Right lung (tissue), 5 donors: ENCODE data around the gene SCN5A. TPM values are rescaled to one million over a fixed set of nuclear protein-coding genes. Genes with fewer than 3 reads are reported as not detected.
A peak's percentile ranks its signal among the peaks of the same experiment; 100 is the strongest.

Experiments used
- DNase-seq, 2 donors: peaks; one replicate each; pipeline ENCODE4 v3.0.0-alpha.2; 2013
- polyA plus RNA-seq, 5 donors: library from polyadenylated mRNA; unstranded; fragments of 120-200 nt; gene quantifications; one replicate each; pipeline versions ENCODE4 v1.2.1 to v1.2.3, GENCODE V29; 2013; ENCODE audit warnings: inconsistent platforms in 1 of 5, low replicate concordance in 1 of 5; ENCODE audit not compliant: insufficient read length in 5 of 5, insufficient read depth in 1 of 5

Gene SCN5A
- polyA plus RNA-seq, 5 donors = 0.52 to 1.0 (median 0.77) TPM

DNA sequence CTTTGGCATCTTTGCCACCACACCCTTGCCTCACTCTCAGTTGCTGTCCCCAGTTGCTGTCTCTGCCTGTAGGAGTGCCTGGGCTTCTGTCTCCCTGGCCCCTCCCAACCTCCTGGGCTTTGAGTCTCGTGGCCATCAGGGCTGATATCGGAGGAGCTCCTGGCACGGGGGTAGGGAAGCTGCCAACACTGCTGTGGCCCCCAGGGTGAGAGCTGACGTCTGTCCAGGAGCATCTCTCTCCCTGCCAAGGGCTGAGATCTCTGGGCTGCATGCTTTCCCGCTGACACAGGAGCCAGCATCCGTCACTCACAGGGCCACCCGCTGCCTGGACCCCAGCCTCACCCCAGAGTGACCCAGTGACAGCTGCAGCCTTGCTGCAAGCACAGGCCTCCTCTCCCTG is 105.9 kb downstream of the SCN5A start:
- no peak for DNase-seq

DNA sequence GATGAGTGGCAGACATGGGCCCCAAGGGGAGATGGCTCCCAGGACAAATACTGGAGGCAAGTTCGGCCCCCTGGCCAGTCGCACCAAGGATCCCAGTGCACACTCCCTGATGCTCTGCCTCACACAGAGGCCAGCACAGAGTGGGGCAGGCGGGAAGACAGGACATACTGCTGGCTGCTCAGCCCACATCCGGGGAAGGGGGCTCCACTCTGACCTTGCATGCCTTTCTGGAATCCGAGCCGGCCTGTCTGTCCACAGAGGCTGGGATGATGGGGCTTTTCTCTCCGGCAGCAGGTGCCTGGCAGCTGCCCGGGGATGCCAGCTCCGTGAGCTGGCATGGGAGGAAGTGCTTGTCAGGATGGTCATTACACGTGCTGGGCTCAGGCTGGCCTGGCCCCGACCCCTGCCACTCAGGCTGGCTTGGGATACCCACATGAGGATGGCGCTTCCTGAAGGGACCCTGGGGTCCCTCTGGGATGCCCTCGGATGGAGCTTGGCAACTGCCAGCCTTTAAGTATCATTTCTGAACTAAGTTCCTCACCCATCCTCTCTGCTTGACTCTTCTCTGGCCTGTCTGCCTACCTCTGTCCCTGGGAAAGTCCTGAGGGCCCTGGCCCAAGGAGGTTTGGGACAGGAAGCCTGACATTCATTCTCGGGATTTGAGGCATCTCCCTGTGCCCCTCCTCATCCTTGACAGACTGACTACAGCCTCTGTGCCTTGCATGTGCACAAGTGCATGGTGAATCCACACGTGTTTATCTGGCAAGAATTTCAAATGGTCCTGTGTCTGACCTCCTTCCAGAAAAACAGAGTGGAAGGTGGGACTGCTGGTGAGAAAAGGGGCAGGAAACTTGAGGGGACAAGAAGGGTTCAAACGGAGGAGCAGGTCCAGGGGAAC is 106.8 kb downstream of the SCN5A start:
- no peak for DNase-seq

DNA sequence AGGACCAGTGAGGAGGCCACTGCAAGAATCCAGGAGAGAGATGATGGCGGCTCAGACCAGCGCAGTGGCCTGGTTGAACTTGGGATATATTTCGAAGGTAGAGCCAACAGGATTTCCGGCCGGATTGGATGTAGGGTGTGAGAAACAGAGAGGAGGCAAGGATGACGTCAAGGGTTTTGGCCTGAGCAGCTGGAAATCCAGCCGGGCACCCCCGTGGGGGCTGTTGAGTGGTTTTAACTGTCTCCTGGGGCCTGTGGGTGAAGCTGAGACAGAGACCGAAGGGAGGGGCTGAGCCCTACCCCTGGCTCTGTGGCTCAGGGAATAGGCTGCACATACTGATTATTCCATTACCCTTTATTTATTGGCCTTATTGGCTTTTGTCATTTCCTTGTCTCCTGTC is 107.7 kb downstream of the SCN5A start:
- DNase-seq = no peak

DNA sequence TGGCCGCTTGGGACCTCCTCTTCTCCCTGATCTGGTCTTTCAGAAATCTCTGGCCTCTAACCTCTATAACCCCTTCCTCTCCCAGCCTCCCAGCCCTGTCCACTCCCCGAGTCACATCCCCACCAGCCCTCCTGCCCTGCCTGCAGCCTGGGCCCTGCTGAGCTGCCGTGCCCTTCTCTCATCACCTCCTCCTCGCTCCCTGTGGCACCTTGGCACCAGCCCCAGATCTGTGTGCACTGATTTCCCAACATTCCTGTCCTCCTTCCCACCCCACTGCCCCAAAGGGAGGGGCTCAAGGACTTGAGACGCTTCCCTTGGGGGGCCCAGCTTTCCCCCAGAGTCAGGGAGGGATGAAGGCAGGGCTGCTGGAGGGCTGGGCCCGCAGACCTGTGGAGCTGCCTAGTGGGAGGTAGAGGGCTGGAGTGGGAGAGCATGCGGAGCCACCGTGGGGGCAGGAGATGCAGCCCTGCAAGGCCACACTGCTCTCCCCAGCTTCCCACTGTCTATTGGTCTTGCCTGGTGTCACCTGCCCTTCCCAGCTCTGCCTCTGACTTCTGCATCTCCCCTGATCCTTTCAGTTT is 110.6 kb downstream of the SCN5A start:
- DNase-seq = peak in 1 of 2 donors; percentile 9

DNA sequence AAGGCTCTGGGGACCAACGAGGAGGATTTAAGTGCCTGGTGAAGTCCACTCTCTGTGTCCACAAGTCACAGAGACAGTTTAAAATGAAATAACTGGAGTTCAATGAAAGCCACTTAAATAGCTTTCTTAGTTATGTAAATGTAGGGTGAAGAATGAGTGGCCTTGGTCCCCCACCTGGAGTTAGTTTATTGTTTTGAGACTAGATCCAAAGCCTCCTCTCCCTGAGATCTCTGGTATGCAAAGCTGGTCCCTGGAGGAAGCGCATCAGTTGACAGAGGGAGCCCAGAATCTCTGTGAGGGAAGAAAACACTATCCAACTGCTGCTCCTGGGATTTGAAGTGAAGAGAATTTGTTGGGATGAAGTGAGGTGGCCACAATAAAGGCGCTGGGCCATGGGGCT is 112.8 kb downstream of the SCN5A start:
- DNase-seq = no peak

DNA sequence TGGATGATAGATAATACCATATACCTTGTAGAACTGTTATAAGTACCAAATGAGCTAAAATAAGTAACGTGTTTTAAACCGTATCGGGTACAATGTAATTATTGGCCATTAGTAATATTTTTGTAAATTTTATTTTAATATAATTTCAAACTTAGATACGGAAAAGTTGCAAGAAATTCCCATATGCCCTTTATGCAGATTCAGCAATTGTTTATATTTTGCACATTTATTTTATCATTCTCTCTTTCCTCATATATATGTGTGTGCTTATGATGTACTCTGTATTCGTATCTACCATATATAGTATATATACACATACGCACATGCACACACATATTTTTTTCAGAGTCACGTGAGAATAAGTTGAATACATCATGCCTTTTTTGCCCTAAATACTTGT is 114.9 kb downstream of the SCN5A start:
- no peak for DNase-seq

DNA sequence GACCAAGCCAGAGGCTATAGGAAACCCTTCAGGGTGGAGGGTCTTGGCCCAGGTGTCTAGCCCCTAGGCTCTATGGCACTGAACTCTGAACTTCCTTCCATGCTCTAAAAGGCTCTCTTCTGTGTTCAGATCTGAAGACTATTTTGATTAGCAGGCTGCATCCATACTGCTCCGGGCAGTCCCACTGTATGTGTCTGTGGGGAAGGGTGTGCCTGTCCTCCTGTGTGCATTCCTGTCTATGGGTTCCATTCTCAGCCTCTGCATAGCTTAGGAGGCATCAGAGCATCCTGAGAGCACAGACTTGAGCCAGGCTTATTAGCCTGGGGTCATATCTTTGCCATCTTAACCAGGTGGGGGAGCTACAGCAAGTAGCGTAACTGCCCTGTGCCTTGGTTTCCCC is 115.3 kb downstream of the SCN5A start:
- no peak for DNase-seq

DNA sequence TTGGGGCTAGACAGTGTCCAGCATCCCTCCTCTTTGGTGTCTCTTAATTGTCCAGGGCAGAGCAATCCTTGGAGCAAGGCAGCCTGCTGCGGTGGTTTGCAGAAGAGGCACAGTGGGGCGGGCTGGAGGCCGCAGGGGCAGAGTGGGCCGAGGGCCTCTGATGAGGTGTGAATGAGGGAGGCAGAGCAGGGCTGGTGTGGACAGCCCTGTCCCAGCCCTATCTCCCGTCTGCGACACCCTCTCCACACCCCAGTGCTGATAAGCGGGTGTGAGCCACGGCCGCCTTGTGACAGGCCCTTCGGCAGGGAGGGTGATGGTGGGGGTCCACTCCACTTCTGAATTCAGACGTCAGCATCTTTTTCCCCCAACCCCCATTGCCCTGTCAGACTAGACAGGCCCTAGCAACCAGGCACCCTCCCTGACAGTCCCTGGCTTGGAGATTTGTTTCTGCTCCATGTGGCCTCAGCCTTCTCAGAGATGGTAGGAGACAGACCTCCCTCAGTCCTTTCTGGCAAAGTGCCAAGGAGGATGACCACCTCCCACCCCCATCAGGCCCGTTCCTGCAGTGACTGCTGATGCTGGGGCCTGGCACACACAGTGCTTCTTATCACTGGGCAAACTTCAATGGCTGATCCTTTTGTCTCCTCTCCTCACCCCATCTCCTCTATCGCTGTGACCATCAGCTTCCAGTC is 116.1 kb downstream of the SCN5A start:
- DNase-seq = peak; percentile 10 to 25

DNA sequence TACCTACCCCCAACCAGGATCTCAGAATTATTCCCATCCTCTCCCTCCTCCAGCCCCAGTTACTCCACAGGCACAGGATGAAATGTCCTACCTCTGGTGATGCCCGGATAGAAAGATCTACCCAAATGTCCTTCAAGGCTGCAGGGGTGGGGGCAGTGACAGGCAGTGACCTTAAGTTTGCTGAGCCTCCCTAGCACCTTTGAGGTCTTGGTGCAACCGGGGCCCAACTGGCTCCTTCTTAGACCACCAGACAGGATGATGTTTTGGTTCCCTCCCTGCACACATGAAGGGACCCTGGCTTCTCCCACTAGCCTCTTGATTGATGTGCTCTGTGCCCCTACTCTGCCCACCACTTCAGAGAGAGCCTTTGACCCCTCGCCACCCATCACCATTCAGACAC is 117.0 kb downstream of the SCN5A start:
- no peak for DNase-seq

DNA sequence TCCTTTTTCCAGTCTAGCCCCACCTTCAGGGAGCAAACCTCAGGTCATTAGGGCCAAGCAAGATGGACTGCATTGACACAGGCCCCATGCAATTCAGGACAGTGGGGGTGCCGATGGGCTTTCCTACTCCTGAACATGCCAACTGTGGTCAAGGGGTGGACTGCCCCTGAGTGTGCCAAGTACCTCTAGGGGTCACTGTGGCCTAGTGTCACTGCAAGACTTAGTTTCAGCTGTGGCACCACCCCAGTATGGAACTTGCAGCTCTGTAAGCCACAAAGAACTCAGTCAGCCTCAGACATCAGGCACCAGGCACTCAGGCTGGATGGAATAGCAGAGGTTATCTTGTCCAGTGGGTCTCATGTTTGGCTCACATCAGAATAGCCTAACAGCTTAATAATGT is 121.0 kb downstream of the SCN5A start:
- DNase-seq = no peak

DNA sequence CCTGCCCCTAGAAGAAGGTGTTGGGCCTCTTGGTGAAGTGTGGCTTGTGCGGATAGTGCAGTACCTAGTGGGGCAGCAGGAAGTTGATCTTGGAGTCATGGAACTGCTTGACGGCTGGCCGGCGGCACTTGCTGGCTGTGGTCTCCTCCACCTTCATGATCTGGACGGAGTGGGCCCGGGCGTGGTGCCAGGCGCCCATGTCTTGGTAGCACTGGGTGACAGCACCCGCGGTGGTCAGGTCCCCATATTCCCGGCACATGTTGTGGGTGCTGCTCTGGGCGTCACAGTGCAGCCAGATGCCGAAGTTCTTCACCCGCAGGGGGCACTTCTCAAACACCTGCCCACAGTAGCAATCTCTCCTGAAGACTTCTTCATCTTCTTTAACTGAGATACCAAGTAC is 122.7 kb downstream of the SCN5A start:
- no peak for DNase-seq

DNA sequence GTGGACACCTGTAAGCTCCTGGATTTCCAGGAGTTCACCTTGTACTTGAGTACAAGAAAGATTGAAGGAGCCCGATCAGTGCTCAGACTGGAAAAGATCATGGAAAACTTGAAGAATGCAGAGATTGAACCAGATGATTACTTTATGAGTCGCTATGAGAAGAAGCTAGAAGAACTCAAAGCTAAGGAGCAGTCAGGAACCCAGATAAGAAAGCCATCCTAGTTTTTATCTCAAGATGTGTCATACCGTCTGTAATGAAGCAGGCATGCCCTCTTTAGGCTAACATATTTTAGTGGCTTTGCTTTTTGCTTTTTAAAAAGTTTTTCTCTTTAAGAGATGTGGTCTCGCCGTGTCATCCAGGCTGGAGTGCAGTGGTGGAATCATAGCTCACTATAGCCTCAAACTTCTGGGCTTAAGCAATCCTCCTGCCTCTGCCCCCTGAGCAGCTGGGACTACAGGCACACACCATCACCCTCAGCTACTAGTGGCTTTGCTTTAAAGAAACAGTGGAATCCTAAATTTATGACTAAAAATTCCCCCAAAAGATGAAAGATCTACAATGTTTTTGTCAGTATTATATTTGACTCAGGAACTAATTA is 125.2 kb downstream of the SCN5A start:
- no peak for DNase-seq

DNA sequence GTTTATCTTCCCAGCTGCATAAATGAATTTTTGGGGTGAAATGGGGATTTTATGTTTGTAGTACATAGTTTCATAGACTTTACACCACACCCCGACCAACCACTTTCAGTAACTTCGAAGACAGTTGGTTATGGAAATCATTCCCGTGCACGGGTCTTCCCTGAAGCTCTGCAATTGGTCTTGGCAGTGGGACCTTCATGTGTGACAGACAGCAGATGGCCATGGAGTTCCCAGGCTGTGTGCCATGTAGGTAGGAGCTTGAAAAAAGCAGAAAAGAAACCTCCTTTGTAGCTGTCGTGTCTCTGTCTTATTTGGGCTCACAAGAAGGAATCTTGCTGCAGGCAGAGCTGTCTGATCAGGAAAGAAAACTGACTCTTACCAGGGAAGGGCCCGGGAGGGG is 127.5 kb downstream of the SCN5A start:
- DNase-seq = no peak

DNA sequence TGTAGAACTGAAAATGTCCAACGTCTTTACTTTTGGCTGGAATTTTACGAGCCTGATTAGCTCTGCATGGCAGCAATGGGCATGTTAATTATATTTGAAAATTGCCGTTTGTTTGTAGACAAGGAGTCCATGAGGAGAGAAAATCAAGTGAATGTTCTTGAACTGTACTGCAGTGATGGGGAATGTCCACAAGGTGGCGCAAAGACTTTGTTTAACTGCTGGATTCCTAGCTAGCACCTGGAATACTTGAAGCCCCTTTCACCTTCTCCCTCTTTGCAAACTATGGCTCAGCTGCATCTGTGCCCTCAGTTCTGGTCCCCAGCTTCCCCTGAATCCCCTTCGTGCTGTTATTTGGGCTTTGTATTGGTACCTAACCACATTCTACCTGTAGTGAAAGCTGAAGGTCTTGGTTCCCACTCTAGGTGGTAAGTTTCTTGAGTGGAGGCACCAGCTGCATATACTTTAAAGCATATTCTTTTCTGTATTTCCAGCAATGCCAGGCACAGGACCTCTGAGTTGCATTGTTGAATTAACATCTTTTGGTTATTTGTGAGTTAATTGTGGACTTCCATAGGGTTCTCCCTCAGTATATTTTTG is 128.0 kb downstream of the SCN5A start:
- DNase-seq = peak; percentile 40 to 59

DNA sequence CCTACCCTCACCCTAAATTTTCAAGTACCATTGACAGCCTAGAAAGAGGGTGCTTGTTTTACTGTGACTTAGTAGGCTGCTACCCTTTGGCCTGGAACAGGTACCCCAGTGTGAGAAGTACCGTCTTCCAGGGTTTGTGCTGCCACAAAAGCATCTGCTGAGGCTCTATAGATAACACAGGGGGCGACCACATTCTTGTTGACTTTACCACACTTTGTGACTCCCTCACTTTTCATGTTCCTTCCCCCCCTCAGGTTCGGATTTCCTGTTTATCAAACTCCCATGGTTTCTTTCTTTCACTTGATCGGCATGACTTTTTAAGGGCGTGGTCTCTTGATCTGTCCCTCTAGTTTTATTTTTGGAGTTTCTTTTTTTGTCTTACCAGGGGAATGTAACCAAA is 129.8 kb downstream of the SCN5A start:
- no peak for DNase-seq

DNA sequence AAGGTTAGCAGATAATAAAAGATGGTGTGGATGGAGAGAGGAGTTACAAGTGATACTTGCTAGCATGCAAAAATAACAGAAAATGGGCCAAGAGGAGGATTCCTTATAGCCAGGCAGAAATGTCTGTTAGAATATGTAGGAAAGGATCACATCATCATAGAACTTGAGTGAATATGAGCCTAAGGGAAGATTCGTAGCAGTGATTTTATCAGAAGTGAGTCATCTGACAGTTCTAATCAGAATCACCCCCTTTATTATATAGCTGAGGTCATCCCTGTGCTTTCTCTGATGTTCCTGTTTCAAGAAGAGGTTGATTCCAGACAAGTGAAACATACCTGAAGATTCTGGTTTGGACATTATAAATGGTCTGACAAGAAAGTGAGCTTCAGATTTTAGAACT is 130.5 kb downstream of the SCN5A start:
- DNase-seq = no peak

DNA sequence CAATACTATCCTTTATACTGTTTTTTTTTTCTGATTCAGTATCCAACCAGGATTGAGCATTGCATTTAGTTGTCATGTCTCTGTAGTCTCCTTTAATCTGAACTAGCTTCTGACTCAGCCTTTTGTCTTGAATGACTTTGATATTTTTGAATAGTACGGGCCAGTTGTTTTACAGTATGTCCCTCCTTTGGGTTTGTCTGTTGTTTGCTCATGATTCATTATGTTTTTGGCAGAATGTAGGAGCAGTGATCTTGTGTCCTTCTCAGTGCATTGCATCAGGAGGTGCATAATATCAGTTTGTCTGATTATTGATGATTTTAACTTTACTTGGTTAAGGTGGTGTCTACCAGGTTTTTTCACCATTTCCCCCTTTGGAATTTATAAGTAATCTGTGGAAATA is 132.8 kb downstream of the SCN5A start:
- DNase-seq = no peak

DNA sequence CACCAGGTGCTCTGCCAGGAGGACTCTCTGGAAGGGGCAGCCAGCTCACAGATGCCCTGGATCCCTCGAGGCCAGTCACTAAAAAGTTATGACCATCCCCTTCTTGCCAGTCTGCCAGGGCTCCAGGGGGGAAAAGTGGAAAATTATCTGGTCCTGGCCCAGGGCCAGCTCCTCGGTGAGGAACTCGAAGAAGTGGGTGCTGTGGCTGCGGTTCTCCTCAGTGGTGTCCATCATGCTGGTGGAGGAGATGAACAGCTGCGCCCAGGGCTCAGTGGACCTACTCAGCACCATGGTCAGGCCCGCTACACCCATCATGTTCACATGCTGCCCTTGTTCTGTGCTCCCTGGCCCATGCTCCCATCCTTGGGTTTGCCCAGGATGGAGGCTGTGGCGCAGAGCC is 134.1 kb downstream of the SCN5A start:
- DNase-seq = no peak

DNA sequence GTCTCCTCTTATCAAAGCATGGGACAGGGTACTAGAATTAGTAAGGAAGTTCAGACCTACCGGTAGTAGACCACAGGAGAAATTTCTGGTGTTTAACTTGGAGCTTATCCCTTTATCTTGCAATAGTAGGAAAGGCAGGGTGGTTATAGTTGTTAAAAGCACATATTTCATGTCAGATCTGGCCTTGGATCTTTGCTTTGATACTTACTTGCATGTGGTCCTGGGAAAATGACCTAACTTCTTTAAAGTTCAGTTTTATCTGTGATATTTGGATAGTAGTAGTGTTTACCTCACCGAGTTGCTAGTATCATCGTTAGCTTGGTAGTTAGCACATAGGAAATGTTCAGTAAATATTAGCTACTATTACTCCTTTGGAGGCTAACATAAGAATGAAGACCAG is 137.9 kb downstream of the SCN5A start:
- no peak for DNase-seq

DNA sequence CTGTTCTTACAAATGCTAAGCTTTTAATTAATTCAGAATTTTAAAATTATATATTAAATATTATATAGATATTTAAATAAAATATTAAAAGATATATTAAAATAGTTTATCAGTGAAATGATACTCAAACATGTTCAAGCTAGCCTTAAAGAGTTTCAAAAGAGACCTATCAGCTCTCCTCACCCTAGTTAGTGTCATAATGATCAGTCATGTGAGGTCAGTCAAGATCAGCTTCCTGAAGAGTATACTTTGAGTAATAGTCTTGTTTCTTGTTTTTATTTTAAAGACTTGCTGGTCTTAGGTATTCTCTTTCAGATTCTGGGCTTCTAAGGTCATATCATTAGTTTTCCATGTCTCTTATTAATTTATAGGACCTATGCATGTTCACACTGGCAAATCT is 138.9 kb downstream of the SCN5A start:
- DNase-seq = no peak

DNA sequence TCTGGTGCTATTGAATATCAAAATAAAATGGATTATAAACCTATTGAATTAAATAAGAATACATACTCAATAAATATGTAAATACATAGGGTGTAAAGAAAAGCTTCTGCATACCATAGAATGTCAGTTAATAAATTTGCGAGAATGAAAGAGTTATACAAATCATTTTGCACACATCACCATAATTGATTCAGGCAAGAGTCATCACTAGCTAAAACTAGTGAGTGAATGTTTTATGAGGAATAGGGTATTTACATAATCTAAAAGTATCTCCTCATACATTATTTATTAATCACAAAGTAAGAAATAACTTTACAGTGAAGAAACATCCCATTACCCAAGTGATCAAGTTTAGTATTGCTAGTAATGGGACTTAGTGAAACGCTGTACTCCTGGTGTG is 139.8 kb downstream of the SCN5A start:
- DNase-seq = no peak

DNA sequence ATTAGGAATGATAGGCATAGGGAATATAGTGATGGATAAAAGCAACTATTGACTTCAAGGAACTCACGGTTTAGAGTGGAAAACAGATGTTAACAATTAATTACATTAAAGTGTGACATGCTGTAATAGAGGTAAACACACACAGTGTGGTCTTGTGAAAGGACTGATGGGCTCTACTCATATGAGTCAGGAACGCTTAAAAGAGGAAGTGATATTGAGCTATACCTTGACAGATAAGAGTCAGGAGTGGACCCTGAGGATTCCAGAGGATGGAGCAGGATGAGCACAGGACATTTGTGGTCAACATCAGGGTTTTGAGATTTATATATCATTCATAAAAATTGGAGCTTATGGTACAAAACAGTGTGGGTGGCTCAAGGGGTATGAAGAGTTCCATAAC is 142.4 kb downstream of the SCN5A start:
- DNase-seq = no peak
